GM21367 (cell line): ENCODE data around the gene RRP1B.

ENCODE experiments used
- ATAC-seq: cut with Tn5 transposase; IDR thresholded peaks from one replicate; pipeline ENCODE4 v1.9.1; 2021; ENCODE audit not compliant: unreplicated experiment

Gene RRP1B

DNA sequence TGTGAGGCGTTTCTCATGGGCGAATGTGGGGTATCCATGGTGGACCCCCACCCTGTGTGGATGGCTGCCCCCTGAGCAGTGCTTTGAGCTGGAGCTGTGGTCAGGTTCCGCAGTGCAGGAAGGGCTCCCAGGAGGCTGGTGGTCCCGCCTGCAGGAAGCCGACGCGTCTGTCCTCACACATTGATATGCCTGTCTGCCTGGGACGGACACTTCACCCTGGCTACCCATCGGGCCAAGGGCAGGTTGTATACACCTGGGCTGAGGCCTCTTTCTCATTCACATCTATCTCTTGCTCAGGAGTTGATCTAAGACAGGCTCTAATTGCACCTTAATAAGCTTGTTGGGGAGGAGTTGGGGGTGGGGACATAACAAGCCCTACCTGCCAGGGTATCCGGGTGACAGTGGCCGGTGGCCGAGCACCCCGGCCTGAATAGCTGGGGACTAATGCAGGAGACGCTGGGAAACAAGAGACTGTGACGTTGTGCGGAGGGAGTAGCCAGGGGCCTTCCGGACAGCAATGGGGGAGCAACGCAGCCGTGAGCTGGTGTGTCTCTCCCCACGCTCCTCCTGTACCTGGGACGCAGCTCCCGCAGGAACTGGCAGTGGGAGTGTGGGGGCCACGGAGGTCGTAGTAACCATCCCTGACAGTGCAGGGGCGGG, 81.3 kb downstream of the RRP1B start:
- no peak for ATAC-seq

DNA sequence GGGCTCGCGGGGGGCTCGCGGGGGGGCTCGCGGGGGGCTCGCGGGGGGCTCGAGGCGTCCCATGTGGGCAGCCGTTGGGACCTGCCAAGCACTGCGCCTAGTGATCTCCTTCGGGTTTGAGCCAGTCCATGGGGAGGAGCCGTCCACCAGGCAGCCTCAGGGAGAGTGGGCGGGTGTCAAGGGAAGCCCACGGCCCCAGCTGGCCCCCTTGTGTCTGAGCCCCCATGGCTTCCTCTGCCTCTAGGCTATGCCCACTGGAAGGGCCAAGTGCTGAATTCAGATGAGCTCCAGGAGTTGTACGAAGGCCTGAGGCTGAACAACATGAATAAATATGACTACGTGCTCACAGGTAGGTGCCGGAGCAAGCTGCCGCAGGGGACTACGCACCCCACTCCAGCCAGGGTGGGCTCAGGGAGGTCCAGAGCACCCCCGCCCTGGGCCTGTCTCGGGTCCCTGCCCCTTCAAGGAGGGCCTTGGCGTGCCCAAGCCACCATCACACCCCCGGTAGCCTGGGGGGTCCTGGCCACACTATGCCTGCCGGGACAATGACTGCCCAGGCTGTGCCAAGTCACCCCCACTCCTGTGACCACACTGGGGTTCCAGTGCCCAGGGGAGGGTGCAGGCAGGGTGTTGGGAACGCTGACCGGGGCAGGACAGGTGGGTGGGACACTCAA, 82.2 kb downstream of the RRP1B start:
- ATAC-seq, result no peak

DNA sequence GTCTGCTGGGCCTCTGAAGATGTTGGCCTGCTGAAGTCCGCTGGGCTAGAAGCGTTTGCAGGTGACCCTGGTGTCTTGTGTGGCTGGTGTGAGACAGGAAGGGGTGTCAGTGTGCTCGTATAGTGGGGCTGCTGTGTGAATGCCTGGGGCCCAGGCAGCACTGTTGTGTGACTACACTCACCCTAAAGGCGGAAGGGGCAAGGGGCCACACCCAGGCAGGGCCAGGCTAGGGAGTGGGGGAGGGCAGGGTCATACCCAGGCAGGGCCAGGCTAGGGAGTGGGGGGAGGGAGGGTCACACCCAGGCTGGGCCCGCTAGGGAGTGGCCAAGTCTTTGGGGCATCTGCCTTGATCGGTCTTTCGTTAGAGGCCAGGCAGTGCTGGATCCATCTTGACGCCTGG, 84.6 kb downstream of the RRP1B start:
- no peak for ATAC-seq

DNA sequence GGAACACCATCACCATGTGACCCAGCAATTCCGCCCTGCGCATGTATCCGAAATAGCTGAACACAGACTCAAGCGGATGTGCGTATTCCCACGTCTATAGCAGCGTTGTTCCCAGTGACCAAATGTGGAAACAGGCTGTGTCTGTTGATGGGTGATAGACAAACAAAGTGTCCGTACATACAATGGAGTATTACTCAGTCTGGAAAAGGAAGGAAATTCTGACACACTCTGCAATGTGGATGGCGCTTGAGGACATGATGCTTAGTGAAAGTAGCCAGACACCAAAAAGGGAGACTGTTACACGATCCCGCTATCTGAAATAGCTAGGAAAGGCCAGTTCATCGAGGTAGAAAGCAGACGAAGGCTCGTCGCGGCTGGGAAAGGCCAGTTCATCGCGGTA, 85.4 kb downstream of the RRP1B start:
- no peak for ATAC-seq
